ENCODE measurements around the gene CCDC194.

CCDC194 gene

GRCh38 chr19:17406046-17406886 is 12.3 kb upstream of the CCDC194 start:
- no peak overlapping the region for H3K4me3 ChIP-seq (ENCODE audit: low read depth, low read length)
- TF ChIP-seq CTCF (IDR thresholded peaks at IDR 0.05; ENCODE audit: low read depth, low read length): no peak

GRCh38 chr19:17405250-17406045 is 11.5 kb upstream of the CCDC194 start, which contains the start of gene BST2:
Gene BST2, minus strand, starts transcription at chr19:17405630. Its CDS starts 55 bp downstream, at chr19:17405575.
- TF ChIP-seq CTCF (IDR thresholded peaks at IDR 0.05; ENCODE audit: low read depth, low read length): no peak
- no peak within 1 kb of the TSS for H3K4me3 ChIP-seq (ENCODE audit: low read depth, low read length)

- H3K4me3 ChIP-seq (ENCODE audit: low read depth, low read length): no peak overlapping the region
- TF ChIP-seq CTCF (IDR thresholded peaks at IDR 0.05; ENCODE audit: low read depth, low read length): no peak
These were observed 10.7 kb upstream of the CCDC194 start for GRCh38 chr19:17404621-17405249.

- TF ChIP-seq CTCF (IDR thresholded peaks at IDR 0.05; ENCODE audit: low read depth, low read length): no peak
- no peak overlapping the region for H3K4me3 ChIP-seq (ENCODE audit: low read depth, low read length)
These were observed 10.0 kb upstream of the CCDC194 start for GRCh38 chr19:17404015-17404414.

GRCh38 chr19:17402982-17403855 is 9.2 kb upstream of the CCDC194 start:
- no peak overlapping the region for H3K4me3 ChIP-seq (ENCODE audit: low read depth, low read length)
- no peak for TF ChIP-seq CTCF (IDR thresholded peaks at IDR 0.05; ENCODE audit: low read depth, low read length)

GRCh38 chr19:17401628-17402027 is 7.6 kb upstream of the CCDC194 start:
- no peak for TF ChIP-seq CTCF (IDR thresholded peaks at IDR 0.05; ENCODE audit: low read depth, low read length)

More at GRCh38 chr19:17401628-17402027, 7.6 kb upstream of the CCDC194 start:
- H3K4me3 ChIP-seq (ENCODE audit: low read depth, low read length): no peak overlapping the region

All from WI38 (cell line).